Osteocyte (in vitro differentiated cells): ENCODE measurements around the gene LRCH4. TPM values are rescaled to one million over a fixed set of nuclear protein-coding genes. Genes with fewer than 3 reads are reported as not detected.

Experiments used
- DNase-seq: peaks from one replicate; pipeline ENCODE4 v3.0.0; 2021; ENCODE audit warnings: mixed read lengths; ENCODE audit not compliant: unreplicated experiment; ENCODE audit errors: extremely low spot score
- H3K27ac Mint-ChIP-seq: one replicate; pipeline ENCODE4 v1.8.0; 2021; ENCODE audit warnings: mild to moderate bottlenecking, mixed read lengths; ENCODE audit not compliant: unreplicated experiment
- H3K27me3 Mint-ChIP-seq: one replicate; pipeline ENCODE4 v1.8.0; 2021; ENCODE audit warnings: mixed read lengths; ENCODE audit not compliant: unreplicated experiment
- H3K36me3 Mint-ChIP-seq: one replicate; pipeline ENCODE4 v1.8.0; 2021; ENCODE audit warnings: mixed read lengths; ENCODE audit not compliant: unreplicated experiment
- H3K4me1 Mint-ChIP-seq: one replicate; pipeline ENCODE4 v1.8.0; 2021; ENCODE audit warnings: mixed read lengths; ENCODE audit not compliant: unreplicated experiment
- H3K4me3 Mint-ChIP-seq: one replicate; pipeline ENCODE4 v1.8.0; 2021; ENCODE audit warnings: mild to moderate bottlenecking, moderate library complexity, mixed read lengths; ENCODE audit not compliant: unreplicated experiment
- H3K9me3 Mint-ChIP-seq: one replicate; pipeline ENCODE4 v1.8.0; 2021; ENCODE audit warnings: mixed read lengths; ENCODE audit not compliant: unreplicated experiment
- total RNA-seq: library from RNA; stranded (reverse); gene quantifications from 2 replicates; pipeline ENCODE4 v1.2.1, GENCODE V29; 2021
- TF ChIP-seq, protein P1 (sequence below): fragments of 200-600 bp; sonication (generic); IDR thresholded peaks from 2 replicates; pipeline ENCODE4 v1.5.0; 2021; ENCODE audit warnings: antibody characterized with exemption, mild to moderate bottlenecking, moderate library complexity

The LRCH4 gene
- total RNA-seq, 1 donor from 2014 or later: 90.9 TPM

DNA sequence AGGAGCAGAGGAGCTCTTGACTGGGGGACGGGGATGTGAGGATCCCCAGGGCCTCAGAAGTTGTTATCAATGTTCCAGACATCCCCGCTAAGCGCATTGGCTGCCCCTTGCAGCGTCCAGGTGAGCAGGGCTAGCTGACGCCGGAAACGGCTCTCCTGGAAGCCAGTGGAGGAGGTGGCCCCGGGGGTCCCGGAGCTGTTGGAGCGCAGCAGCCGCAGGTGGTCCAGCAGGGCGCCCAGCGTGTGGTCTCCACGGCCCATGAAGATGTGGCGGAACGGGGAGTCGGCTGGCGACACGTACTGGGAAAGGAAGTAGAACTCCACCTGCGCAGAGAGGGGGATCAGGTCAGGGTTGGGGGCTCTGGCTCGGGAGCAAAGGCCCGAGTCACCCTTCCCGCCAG, 34.9 kb upstream of the LRCH4 start:
- Mint-ChIP-seq H3K4me3 (no peak overlapping the region), H3K36me3 (no peaks in the 10 kb centered on the region)

DNA sequence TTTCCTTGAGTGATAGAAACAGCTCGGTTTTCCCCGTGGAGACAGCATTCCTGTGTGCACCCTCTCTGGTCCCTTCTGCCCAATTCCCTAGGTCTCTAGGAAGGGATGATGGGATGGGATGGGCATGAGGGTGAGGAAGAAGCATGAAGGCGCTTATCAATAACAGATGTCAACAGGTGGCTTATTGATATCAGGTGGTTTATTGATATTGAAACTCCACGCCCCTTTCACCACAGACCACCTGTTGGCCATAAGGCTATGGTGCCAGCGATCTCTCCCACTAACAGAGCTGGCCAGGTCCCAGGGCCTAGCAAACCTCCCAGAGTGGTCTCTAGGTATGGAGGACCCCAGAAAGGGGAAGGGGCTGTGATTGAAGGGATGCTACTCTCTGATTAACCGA, 34.3 kb upstream of the LRCH4 start:
- DNase-seq: no peak
- Mint-ChIP-seq H3K27me3 (no peaks in the 10 kb centered on the region), H3K4me1 (peaks cover 4% of the 10 kb centered on the region), H3K4me3 (no peak overlapping the region), H3K27ac (no peak overlapping the region), H3K9me3 (no peaks in the 10 kb centered on the region), H3K36me3 (no peaks in the 10 kb centered on the region)
- TF ChIP-seq, protein P1, sequence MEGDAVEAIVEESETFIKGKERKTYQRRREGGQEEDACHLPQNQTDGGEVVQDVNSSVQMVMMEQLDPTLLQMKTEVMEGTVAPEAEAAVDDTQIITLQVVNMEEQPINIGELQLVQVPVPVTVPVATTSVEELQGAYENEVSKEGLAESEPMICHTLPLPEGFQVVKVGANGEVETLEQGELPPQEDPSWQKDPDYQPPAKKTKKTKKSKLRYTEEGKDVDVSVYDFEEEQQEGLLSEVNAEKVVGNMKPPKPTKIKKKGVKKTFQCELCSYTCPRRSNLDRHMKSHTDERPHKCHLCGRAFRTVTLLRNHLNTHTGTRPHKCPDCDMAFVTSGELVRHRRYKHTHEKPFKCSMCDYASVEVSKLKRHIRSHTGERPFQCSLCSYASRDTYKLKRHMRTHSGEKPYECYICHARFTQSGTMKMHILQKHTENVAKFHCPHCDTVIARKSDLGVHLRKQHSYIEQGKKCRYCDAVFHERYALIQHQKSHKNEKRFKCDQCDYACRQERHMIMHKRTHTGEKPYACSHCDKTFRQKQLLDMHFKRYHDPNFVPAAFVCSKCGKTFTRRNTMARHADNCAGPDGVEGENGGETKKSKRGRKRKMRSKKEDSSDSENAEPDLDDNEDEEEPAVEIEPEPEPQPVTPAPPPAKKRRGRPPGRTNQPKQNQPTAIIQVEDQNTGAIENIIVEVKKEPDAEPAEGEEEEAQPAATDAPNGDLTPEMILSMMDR: no peak

More for the DNA sequence above, 34.9 kb upstream of the LRCH4 start:
- Mint-ChIP-seq H3K4me1 (peaks cover 5% of the 10 kb centered on the region), H3K27me3 (no peaks in the 10 kb centered on the region), H3K27ac (no peak overlapping the region), H3K9me3 (no peaks in the 10 kb centered on the region)
- TF ChIP-seq, protein P1: no peak
- no peak for DNase-seq

DNA sequence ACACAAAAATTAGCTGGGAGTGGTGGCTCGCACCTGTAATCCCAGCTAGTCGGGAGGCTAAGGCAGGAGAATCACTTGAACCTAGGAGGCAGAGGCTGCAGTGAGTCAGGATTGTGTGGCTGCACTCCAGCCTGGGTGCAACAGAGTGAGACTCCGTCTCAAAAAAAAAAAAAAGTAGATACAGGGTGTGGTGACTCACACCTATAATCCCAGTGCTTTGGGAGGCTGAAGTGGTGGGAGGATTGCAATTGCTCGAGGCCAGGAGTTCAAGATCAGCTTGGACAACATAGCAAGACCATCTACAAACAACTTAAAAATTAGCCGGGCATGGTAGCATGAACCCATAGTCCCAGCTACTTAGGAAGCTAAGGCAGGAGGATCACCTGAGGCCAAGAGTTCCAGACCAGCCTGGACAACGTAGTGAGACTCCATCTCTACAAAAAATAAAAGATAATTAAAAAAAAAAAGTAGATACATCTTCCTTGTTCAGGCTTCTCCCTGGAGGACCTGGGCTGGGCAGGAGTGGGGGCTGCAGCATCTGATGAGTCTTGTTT, 28.5 kb upstream of the LRCH4 start:
- no peak overlapping the region for H3K27ac Mint-ChIP-seq
- no peak for DNase-seq
- H3K4me1 Mint-ChIP-seq: peaks cover 12% of the 10 kb centered on the region
- no peak overlapping the region for H3K4me3 Mint-ChIP-seq
- no peaks in the 10 kb centered on the region for H3K27me3 Mint-ChIP-seq
- TF ChIP-seq, protein P1: no peak
- peaks cover 2% of the 10 kb centered on the region for H3K36me3 Mint-ChIP-seq
- H3K9me3 Mint-ChIP-seq: no peaks in the 10 kb centered on the region

DNA sequence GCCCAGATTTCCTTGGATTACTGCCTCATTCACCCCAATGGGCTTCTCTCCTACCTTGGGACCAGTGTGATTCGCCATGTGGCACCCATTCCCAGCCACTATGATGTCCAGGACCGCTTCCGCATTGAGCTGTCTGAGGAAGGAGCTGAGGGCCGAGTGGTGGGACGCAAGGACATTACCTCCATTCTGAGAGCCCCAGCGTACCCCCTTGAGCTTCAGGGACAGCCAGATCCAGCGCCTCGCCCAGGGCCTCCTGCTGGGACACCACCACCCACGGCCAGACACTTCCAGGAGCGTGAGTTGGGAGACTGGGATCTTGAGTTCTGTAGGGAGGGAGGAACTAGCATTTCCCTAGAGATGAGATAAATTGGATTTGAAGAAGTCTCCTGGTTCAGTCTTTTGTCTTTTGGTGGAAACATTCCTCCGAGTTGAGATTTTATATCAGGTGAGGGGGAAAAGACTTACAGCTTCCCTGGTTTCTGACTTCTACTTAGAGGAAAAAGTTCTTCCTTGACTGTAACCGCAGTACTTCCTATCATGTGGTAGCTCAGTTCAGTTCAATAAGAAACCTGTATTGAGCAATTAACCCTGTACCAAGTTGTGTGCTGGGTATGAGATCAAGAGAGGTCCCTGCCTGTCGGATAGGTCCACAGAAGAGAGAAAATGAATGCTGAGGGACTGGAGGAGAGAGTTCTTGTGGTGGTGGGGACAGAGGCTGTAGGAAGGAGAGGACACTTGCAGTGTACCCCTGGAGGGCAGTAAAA, 27.7 kb upstream of the LRCH4 start:
- Mint-ChIP-seq H3K4me3 (peak overlapping the region; percentile 74), H3K27ac (no peak overlapping the region), H3K36me3 (peaks cover 2% of the 10 kb centered on the region), H3K9me3 (no peaks in the 10 kb centered on the region), H3K4me1 (peaks cover 12% of the 10 kb centered on the region), H3K27me3 (no peaks in the 10 kb centered on the region)
- TF ChIP-seq, protein P1: no peak
- DNase-seq: no peak

DNA sequence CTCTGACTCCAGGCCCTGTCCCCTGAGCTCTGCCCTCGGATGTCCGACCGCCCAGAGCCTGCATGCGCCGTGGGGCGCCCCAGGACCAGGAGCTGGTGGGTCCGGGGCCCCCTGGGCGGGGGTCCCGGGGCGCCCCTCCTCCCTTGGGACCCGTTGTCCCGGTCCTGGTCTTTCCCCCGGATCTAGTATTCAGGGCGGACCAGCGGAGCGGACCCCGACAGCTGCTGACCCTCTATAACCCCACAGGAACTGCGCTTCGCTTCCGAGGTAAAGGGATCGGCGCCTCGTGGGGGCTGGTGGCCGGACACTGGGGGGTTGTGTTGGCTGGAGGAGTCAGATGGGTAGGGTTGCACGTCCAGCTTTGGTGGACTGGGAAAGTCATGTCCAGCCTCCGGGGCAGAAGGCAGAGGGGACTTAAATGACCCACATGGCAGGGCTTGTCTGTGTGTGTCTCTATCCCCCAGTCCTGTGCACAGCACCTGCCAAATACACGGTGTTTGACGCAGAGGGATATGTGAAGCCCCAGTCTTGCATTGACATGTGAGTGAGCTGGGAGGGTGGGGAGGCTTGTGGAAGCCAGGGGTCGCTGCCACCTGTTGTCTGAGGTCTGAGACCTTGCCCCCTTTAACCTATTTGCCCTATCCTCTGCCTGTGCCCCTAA, 26.9 kb upstream of the LRCH4 start:
- H3K27ac Mint-ChIP-seq: peak overlapping the region; percentile 4
- H3K27me3 Mint-ChIP-seq: no peaks in the 10 kb centered on the region
- no peak for DNase-seq

More for the DNA sequence above, 26.9 kb upstream of the LRCH4 start:
- TF ChIP-seq, protein P1: peak; percentile 28
- H3K4me1 Mint-ChIP-seq: peaks cover 12% of the 10 kb centered on the region
- peaks cover 5% of the 10 kb centered on the region for H3K36me3 Mint-ChIP-seq
- H3K4me3 Mint-ChIP-seq: peak overlapping the region; percentile 98
- H3K9me3 Mint-ChIP-seq: no peaks in the 10 kb centered on the region
